NB4 (cell line): ENCODE results near the gene GYS1.
"Not testable (repeated sequence)": the region's sequence is repeated elsewhere in the genome, so short reads cannot be mapped to it uniquely, and the experiment has no call there.

Experiments
- DNase-seq: peaks from one replicate; pipeline ENCODE4 v3.0.0; 2010; ENCODE audit warnings: low read depth
- H3K4me3 ChIP-seq: one replicate; pipeline ENCODE4 v1.5.1; 2011; ENCODE audit warnings: mild to moderate bottlenecking, low read depth, low read length, moderate library complexity
- MYC ChIP-seq: IDR thresholded peaks from 2 replicates; pipeline ENCODE4 v1.6.1; 2011; ENCODE audit warnings: low read depth, low read length
- POLR2A ChIP-seq: IDR thresholded peaks from 2 replicates; pipeline ENCODE4 v1.6.1; 2011; ENCODE audit warnings: mild to moderate bottlenecking; ENCODE audit not compliant: insufficient read length; ENCODE audit errors: extremely low read depth
- TF ChIP-seq, protein P1 (sequence below): IDR thresholded peaks from one replicate; pipeline ENCODE4 v1.5.1; 2012; ENCODE audit warnings: low read depth, low read length
- TF ChIP-seq, protein P2 (sequence below): IDR thresholded peaks from 2 replicates; pipeline ENCODE4 v1.6.1; 2011; ENCODE audit warnings: low read depth, low read length

The GYS1 gene

DNA sequence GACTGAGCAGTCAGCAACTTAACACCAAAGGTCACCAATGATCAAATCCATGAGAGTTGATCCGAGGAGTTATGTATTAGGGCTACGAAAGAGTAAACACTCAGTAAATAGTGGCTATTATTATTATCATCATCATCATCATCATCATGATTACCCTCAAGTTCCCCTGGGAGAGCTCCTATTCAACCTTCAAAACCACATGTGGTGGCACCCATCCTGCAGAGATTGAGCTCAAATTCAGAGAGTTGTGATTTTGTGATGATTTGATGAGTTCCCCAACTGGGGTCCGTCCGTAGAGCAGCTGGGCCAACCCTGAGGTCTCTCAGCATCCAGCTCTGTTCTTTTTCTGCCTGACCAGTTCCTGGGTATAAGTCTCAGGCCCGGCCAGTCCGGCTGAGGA is 32.0 kb upstream of the GYS1 start:
- DNase-seq: not testable (repeated sequence)

DNA sequence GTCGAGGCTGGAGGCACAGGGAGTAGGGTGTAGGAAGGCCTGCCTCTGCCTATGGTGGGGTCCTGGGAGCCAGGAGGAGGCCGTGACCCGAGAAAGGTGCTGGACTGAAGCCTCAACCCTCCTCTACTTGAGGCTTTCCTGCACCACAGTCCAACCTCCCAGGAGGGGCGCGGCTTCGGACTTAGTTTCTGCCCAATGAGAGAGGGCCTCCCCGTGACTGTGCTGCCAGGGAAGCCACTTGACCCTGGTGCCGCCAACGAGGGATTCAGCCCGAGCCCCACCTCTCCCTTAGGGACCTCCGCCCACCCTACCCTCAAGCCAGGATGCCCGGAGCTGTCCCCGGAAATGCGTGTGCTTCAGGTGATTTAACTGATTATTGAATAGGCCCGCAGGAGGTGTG is 31.1 kb upstream of the GYS1 start, which contains the start of gene CGB3:
Gene CGB3 (minus strand): TSS at position 101 of the 400 bp plus-strand sequence. CDS start 362 bp downstream, outside the sequence.
- DNase-seq, H3K4me3 ChIP-seq: not testable (repeated sequence)

More for the DNA sequence above, 32.0 kb upstream of the GYS1 start:
- H3K4me3 ChIP-seq: not testable (repeated sequence)

DNA sequence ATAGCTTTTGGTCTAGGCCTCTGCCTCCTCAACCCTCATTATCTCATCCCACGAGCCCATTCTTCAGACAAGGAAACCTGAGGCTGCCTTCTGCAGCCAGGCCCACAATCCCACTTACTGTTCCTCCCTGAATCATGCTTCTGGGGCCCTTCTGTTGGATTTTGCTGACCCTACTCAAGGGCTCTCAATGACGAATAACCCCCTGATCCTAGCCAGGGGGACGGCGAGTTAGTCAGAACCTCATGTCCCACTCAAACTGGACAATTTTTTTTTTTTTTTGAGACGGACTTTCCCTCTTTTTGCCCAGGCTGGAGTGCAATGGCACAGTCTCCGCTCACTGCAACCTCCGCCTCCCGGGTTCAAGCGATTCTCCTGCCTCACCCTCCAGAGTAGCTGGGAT is 29.0 kb upstream of the GYS1 start:
- H3K4me3 ChIP-seq: no peak overlapping the region
- no peak for DNase-seq
- no peak for TF ChIP-seq MYC
- TF ChIP-seq, protein P1, sequence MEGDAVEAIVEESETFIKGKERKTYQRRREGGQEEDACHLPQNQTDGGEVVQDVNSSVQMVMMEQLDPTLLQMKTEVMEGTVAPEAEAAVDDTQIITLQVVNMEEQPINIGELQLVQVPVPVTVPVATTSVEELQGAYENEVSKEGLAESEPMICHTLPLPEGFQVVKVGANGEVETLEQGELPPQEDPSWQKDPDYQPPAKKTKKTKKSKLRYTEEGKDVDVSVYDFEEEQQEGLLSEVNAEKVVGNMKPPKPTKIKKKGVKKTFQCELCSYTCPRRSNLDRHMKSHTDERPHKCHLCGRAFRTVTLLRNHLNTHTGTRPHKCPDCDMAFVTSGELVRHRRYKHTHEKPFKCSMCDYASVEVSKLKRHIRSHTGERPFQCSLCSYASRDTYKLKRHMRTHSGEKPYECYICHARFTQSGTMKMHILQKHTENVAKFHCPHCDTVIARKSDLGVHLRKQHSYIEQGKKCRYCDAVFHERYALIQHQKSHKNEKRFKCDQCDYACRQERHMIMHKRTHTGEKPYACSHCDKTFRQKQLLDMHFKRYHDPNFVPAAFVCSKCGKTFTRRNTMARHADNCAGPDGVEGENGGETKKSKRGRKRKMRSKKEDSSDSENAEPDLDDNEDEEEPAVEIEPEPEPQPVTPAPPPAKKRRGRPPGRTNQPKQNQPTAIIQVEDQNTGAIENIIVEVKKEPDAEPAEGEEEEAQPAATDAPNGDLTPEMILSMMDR: no peak
- TF ChIP-seq, protein P2, sequence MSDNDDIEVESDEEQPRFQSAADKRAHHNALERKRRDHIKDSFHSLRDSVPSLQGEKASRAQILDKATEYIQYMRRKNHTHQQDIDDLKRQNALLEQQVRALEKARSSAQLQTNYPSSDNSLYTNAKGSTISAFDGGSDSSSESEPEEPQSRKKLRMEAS: no peak

DNA sequence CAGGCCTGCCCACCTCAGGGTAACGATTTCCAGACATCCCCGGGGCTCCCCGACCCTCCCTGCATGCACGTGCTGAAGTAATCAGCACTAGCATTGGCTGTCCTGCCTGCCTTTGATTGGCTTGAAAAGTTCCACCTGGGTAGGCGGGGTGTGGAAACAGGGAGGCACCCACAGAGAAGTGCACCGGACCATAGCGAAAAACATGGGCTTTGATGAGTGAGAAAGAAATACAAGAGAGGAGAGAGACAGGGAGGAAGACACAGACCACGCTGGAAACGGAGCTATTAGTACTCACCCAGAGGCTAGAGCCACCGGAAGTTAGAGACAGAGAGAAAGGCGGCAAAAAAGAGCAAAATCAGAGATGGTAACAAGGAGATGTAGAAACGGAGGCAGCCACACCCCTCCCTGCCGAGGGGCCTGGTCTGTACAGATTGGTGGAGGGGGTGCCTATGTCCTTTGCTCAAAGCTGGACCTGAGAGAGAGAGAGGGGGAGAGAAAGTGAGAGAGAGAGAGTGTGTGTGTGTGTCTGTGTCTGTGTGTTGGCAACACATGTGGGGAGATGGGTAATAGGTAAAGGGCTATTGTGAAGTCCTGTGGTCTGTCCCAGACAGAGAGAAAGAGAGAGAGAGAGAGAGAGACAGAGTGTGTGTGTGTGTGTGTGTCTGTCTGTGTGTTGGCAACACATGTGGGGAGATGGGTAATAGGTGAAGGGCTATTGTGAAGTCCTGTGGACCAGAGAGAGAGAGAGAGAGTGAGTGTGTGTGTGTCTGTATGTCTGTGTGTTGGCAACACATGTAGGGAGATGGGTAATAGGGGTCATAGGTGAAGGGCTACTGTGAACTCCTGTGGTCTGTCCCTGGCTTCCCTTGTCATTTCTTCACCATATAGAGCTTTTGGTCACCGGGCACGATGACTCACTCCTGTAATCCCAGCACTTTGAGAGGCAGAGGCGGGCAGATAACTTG is 28.1 kb upstream of the GYS1 start:
- TF ChIP-seq, protein P2: no peak
- TF ChIP-seq MYC: no peak
- TF ChIP-seq, protein P1: no peak
- TF ChIP-seq POLR2A: no peak
- H3K4me3 ChIP-seq: no peak overlapping the region
- peak; percentile 47 for DNase-seq

DNA sequence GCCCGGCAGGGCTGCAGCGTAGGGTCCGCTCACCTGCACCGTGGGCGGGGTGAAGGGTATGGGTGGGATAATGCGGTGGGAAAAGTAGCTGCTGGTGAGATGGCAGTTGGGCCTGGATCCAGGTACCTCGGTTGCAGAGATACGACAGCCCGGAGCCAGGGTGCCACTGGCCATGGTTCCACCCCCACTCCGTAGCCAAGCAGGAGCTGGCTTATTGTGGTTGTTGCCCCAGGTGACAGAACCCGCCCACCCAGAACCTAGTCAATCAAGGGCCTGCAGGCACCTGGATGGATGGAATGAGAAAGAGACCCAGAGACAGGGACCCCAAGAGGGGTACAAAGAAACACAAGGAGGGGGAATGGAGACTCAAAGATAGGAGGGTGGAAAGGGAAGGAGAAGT is 27.2 kb upstream of the GYS1 start:
- TF ChIP-seq, protein P2: no peak
- TF ChIP-seq, protein P1: no peak
- no peak for TF ChIP-seq POLR2A
- no peak for TF ChIP-seq MYC
- DNase-seq: no peak
- H3K4me3 ChIP-seq: no peak overlapping the region

DNA sequence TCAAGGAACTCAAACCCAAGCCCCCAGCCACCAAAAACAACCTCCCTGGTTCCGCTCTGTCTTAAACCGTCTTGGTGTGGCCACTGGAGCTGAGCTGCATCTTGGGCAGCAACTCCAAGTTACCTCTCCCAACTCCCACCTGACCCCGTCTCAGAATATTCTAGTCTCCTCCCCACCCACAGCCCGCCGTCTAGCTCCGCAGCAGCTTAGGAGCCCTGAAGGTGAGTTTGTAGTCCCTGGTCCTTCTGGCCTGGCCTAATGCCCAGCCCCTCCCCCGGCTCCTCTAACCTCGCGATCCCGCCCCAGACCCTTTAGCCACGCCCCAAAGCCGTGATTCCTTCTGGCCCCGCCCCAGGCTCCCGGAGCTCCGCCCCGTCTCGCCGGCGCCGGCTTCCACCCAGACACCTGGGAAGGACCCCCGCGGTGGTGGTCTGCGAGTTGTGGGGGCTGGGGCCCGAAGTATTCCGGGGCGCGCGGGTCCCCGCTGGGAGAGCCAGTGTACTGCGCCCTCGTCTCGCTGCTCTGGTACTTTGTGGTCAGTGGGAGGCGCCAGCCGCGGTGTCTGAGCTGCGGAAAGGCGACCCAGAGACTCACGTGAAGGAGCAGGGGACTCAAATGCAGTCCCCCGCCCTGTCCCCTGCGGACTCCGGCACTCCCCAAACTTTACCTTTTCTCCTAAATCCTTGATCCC is 26.3 kb upstream of the GYS1 start:
- TF ChIP-seq, protein P2: no peak
- no peak for TF ChIP-seq MYC
- no peak for TF ChIP-seq POLR2A
- peak; percentile 46 for DNase-seq

DNA sequence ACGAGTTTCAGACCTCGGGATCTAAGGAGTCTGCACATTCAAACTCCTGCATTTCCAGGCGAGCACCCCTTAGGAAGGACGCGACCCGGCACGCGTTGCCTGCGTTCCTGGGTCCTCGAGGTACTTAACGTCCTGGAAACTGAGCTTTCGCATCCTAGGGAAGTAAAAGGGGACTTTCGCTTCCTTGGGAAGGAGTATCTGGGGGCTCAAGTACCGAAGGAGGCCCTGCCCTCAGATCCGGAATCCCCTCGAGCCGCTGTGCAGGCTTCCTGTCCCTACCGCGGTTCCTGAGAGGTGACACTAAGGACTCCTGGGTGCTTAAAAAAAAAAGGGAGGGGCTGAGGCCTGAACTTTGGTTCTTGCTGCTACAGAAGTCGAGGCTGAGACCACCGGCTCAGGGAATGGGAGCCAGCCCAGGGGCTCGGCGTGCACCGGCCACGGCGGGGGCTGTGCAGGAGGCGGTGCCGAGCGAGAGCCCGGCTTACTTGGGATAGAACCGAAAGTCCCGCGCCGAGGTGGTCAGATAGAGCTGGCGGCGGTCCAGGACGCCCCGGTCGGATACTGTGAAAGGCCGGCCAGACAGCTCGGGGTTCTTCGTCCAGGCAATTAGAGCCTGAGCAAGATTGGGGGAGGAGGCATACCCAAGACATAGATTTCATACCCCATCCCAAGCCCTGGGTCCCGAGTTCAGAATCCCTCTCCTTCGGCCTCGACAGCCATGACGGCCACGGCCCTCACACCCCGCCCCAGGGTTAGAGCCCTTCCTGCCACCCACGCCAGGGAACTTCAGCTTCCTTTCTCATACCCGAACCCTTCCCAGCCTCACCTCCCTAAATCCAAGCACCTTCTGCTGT is 25.5 kb upstream of the GYS1 start:
- not testable (repeated sequence) for DNase-seq, H3K4me3 ChIP-seq

More for the DNA sequence above, 26.3 kb upstream of the GYS1 start:
- H3K4me3 ChIP-seq: no peak overlapping the region
